ENCODE results near the gene MEX3C.

MEX3C gene

GRCh38 chr18:51157215-51157614, 40.3 kb downstream of the MEX3C start:
- no peak for DNase-seq (ENCODE audit: extremely low read depth in 1 of 2, low read depth in 1 of 2)

GRCh38 chr18:51154431-51155063, 42.9 kb downstream of the MEX3C start:
- no peak for DNase-seq (ENCODE audit: extremely low read depth in 1 of 2, low read depth in 1 of 2)

GRCh38 chr18:51153659-51154371, 43.7 kb downstream of the MEX3C start:
- peak; percentile 30 to 37 for DNase-seq (ENCODE audit: extremely low read depth in 1 of 2, low read depth in 1 of 2)

- DNase-seq (ENCODE audit: extremely low read depth in 1 of 2, low read depth in 1 of 2), result peak; percentile 55 to 70
These were observed 45.6 kb downstream of the MEX3C start for GRCh38 chr18:51151568-51152511.

GRCh38 chr18:51151185-51151567, 46.3 kb downstream of the MEX3C start:
- DNase-seq (ENCODE audit: extremely low read depth in 1 of 2, low read depth in 1 of 2), result no peak

GRCh38 chr18:51150113-51150700, 47.3 kb downstream of the MEX3C start:
- DNase-seq (ENCODE audit: extremely low read depth in 1 of 2, low read depth in 1 of 2), result no peak

GRCh38 chr18:51149670-51150069, 47.8 kb downstream of the MEX3C start:
- DNase-seq (ENCODE audit: extremely low read depth in 1 of 2, low read depth in 1 of 2), result no peak

GRCh38 chr18:51146909-51147308, 50.6 kb downstream of the MEX3C start:
- DNase-seq (ENCODE audit: extremely low read depth in 1 of 2, low read depth in 1 of 2), result no peak

- DNase-seq (ENCODE audit: extremely low read depth in 1 of 2, low read depth in 1 of 2), result no peak
These were observed 58.5 kb downstream of the MEX3C start for GRCh38 chr18:51138936-51139335.

- no peak for DNase-seq (ENCODE audit: extremely low read depth in 1 of 2, low read depth in 1 of 2)
These were observed 59.6 kb downstream of the MEX3C start for GRCh38 chr18:51137891-51138290.

- no peak for DNase-seq (ENCODE audit: extremely low read depth in 1 of 2, low read depth in 1 of 2)
These were observed 60.3 kb downstream of the MEX3C start for GRCh38 chr18:51137026-51137729.

GRCh38 chr18:51135795-51136194, 61.7 kb downstream of the MEX3C start:
- no peak for DNase-seq (ENCODE audit: extremely low read depth in 1 of 2, low read depth in 1 of 2)

GRCh38 chr18:51135364-51135763, 62.1 kb downstream of the MEX3C start:
- DNase-seq (ENCODE audit: extremely low read depth in 1 of 2, low read depth in 1 of 2), result no peak

- no peak for DNase-seq (ENCODE audit: extremely low read depth in 1 of 2, low read depth in 1 of 2)
These were observed 62.8 kb downstream of the MEX3C start for GRCh38 chr18:51134721-51135120.

- DNase-seq (ENCODE audit: extremely low read depth in 1 of 2, low read depth in 1 of 2), result no peak
These were observed 63.8 kb downstream of the MEX3C start for GRCh38 chr18:51133580-51134160.

GRCh38 chr18:51132256-51132935, 65.1 kb downstream of the MEX3C start:
- DNase-seq (ENCODE audit: extremely low read depth in 1 of 2, low read depth in 1 of 2), result no peak

GRCh38 chr18:51128533-51128932, 68.9 kb downstream of the MEX3C start:
- DNase-seq (ENCODE audit: extremely low read depth in 1 of 2, low read depth in 1 of 2), result no peak

- DNase-seq (ENCODE audit: extremely low read depth in 1 of 2, low read depth in 1 of 2), result no peak
These were observed 69.8 kb downstream of the MEX3C start for GRCh38 chr18:51127664-51128063.

- DNase-seq (ENCODE audit: extremely low read depth in 1 of 2, low read depth in 1 of 2), result no peak
These were observed 71.5 kb downstream of the MEX3C start for GRCh38 chr18:51125976-51126375.

All from stimulated activated CD8-positive, alpha-beta memory T cell treated with anti-CD3 and anti-CD28 coated beads, Interleukin-7, amount 100 ng/mL, for 48 hours (primary cell).